ENCODE measurements around the gene RNF8. TPM values are rescaled to one million over a fixed set of nuclear protein-coding genes. Genes with fewer than 3 reads are reported as not detected.

Gene RNF8
- total and polyA plus RNA-seq, 9 of the 15 experiments (the other 6 are each of a cell fraction or from before 2014, with no cell fraction given) = 10.6 to 47.0 (median 37.5) TPM

DNA sequence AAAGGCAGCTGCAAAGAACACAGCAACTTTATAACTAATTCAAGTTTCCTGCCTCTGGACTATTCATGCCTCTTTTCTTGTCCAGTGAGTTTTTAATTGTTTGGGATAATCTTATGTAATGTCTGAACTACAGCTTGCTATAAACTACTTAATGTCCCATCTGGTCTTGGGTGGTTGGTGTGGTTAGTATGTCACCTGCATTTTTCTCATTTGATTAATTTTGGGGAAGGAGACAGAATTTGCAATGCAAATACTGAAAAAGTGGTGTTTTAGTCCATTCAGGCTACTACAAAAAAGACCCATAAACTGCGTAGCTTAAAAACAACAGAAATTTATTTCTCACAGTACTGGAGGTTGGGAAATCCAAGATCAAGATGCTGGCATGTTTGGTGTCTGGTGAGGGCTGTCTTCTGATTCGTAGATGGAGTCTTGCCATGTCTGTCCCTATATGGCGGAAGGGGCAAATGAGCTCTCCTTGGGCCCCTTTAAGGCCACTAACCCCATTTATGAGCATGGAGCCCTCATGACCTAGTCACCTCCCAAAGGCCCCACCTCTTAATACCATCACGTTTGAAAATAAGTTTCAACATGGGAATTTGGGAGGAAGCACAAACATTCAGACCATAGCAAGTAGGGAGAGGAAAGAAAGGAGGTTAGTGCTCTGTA is 22.4 kb downstream of the RNF8 start:
- H3K4me1 ChIP-seq (replicated peaks in 1 of 2; ENCODE audit: control insufficient read depth in 2 of 2, insufficient read depth in 2 of 2, low read length in 2 of 2) = no peaks in the 10 kb centered on the region
- H3K4me3 ChIP-seq = no peak overlapping the region
- ChIA-PET CTCF (ENCODE audit: low intra/inter-chr PET ratio) (no interaction called here), POLR2A (interaction anchor here (0.6 to 1.2 kb wide), 5 partner anchors 10 to 1110 kb away, joined by 3 to 6 read pairs (median 3); partner anchors contain the start of gene RNF8)
- H3K79me2 ChIP-seq (ENCODE audit: control insufficient read depth, insufficient read depth, low read length) = no peaks in the 10 kb centered on the region
- no peak overlapping the region for H2AFZ ChIP-seq (ENCODE audit: low read depth, low read length)
- H3K9me1 ChIP-seq (ENCODE audit: control insufficient read depth, insufficient read depth, low read length) = no peaks in the 10 kb centered on the region
- in situ Hi-C loops (cut with MboI) = no loop called here
- FAIRE-seq (no peak), ATAC-seq (no peak), DNase-seq (ENCODE audit: extremely low read depth in 1 of 4, low spot score in 3 of 4) (no peak)
- no peaks in the 10 kb centered on the region for H3K9me3 ChIP-seq (replicated peaks; ENCODE audit: control insufficient read depth, insufficient read depth, low read depth, low read length)
- peaks cover 81% of the 10 kb centered on the region for H3K36me3 ChIP-seq (ENCODE audit: control insufficient read depth, insufficient read depth, low read length)
- no peak for TF ChIP-seq TCF3 (CRISPR knock-in tag; IDR thresholded peaks at IDR 0.05)
- no peak for TF ChIP-seq MXI1 (IDR thresholded peaks at IDR 0.05; ENCODE audit: low read depth, low read length)
- BruUV-seq (replicated peaks) = no TSS peak
- H3K27me3 ChIP-seq (ENCODE audit: control insufficient read depth in 2 of 2, insufficient read depth in 2 of 2, low read length in 2 of 2) = no peaks in the 10 kb centered on the region
- 71% methylated on average over 4 of the region's 4 CpGs for WGBS (ENCODE audit: insufficient coverage, low coverage, missing lambda C conversion rate)
- no peak overlapping the region for H3K27ac ChIP-seq (ENCODE audit: extremely low read depth, low read depth, low read length)
- H3K9ac ChIP-seq (ENCODE audit: insufficient read depth in 1 of 2, low read depth in 2 of 2, low read length in 2 of 2) = no peak overlapping the region
- intact Hi-C loops (cut with micrococcal nuclease) = no loop called here
- no peaks in the 10 kb centered on the region; the same call in 1 of the 2 replicates for H4K20me1 ChIP-seq (replicated peaks; ENCODE audit: control insufficient read depth, insufficient read depth, low read length)
- no peak overlapping the region for H3K4me2 ChIP-seq (ENCODE audit: insufficient read depth, low read length)

GRCh38 chr6:37381579-37381978 is 27.8 kb downstream of the RNF8 start:
- no peak overlapping the region for H3K4me3 ChIP-seq
- TF ChIP-seq PML (IDR thresholded peaks at IDR 0.05; ENCODE audit: low read length) (no peak), MLX (CRISPR knock-in tag; conservative IDR thresholded peaks at IDR 0.05) (no peak), EGR1 (conservative IDR thresholded peaks at IDR 0.05) (no peak), ZNF12 (CRISPR knock-in tag; IDR thresholded peaks at IDR 0.05) (no peak), RCOR1 (IDR thresholded peaks at IDR 0.05; ENCODE audit: borderline replicate concordance in 1 of 2, low read depth in 2 of 2, low read length in 2 of 2) (peak in 1 of 2 experiments; percentile 60; a peak in 1 of 4 replicates), TCF7L2 (IDR thresholded peaks at IDR 0.05; ENCODE audit: low read depth, low read length) (no peak), FOSL1 (tag; conservative IDR thresholded peaks at IDR 0.05) (no peak), E2F8 (IDR thresholded peaks at IDR 0.05; ENCODE audit: low read depth, partially characterized antibody) (peak; percentile 2), CBFA2T2 (conservative IDR thresholded peaks at IDR 0.05) (no peak), MCM3 (IDR thresholded peaks at IDR 0.05) (no peak), TBL1XR1 (IDR thresholded peaks at IDR 0.05; ENCODE audit: low read length in 2 of 2) (no peak)

More at GRCh38 chr6:37381579-37381978, 27.8 kb downstream of the RNF8 start:
- Histone ChIP-seq H3K4me1 (replicated peaks in 1 of 2; ENCODE audit: control insufficient read depth in 2 of 2, insufficient read depth in 2 of 2, low read length in 2 of 2) (no peaks in the 10 kb centered on the region), H3K9me3 (replicated peaks; ENCODE audit: control insufficient read depth, insufficient read depth, low read depth, low read length) (no peaks in the 10 kb centered on the region), H3K79me2 (ENCODE audit: control insufficient read depth, insufficient read depth, low read length) (no peaks in the 10 kb centered on the region), H3K27ac (ENCODE audit: extremely low read depth, low read depth, low read length) (no peak overlapping the region), H3K27me3 (ENCODE audit: control insufficient read depth in 2 of 2, insufficient read depth in 2 of 2, low read length in 2 of 2) (no peaks in the 10 kb centered on the region), H3K9me1 (ENCODE audit: control insufficient read depth, insufficient read depth, low read length) (no peaks in the 10 kb centered on the region), H4K20me1 (replicated peaks; ENCODE audit: control insufficient read depth, insufficient read depth, low read length) (no peaks in the 10 kb centered on the region), H3K4me2 (ENCODE audit: insufficient read depth, low read length) (no peak overlapping the region), H3K9ac (ENCODE audit: insufficient read depth in 1 of 2, low read depth in 2 of 2, low read length in 2 of 2) (no peak overlapping the region), H2AFZ (ENCODE audit: low read depth, low read length) (no peak overlapping the region), H3K36me3 (ENCODE audit: control insufficient read depth, insufficient read depth, low read length) (peaks cover 67% of the 10 kb centered on the region)
- CTCF ChIA-PET (ENCODE audit: low intra/inter-chr PET ratio) = interaction anchor here (0.8 to 2.1 kb wide), 7 partner anchors 10 to 363 kb away, joined by 3 to 20 read pairs (median 7); no protein-coding TSS in a partner anchor
- DNase-seq (ENCODE audit: extremely low read depth in 1 of 4, low spot score in 3 of 4) = peak; percentile 57 to 81 (median 67)
- WGBS (ENCODE audit: insufficient coverage, low coverage, missing lambda C conversion rate) = 38% methylated on average over 2 of the region's 2 CpGs
- peak; percentile 92 for ATAC-seq
- intact Hi-C loops (cut with micrococcal nuclease) = loop anchor here (1.0 to 5.0 kb wide), 5 partner anchors 46 to 311 kb away; no protein-coding TSS in a partner anchor
- peak; percentile 90 for FAIRE-seq
- BruUV-seq (replicated peaks) = TSS peak; percentile 27
- POLR2A ChIA-PET = interaction anchor here (0.6 kb wide), 1 partner anchor 404 kb away, joined by 3 read pairs; no protein-coding TSS in a partner anchor
- in situ Hi-C loops (cut with MboI) = loop anchor here (5.0 to 10.0 kb wide), 2 partner anchors 91 to 183 kb away; no protein-coding TSS in a partner anchor
